ENCODE measurements around the gene TLR4. TPM values are rescaled to one million over a fixed set of nuclear protein-coding genes. Genes with fewer than 3 reads are reported as not detected.

TLR4 gene
- total RNA-seq, 2 experiments from 2014 or later: 4.4 to 10.4 TPM

- no peak overlapping the region for H3K27ac ChIP-seq (ENCODE audit: low read depth, low read length, poor library complexity, severe bottlenecking)
- no peak overlapping the region for H2AFZ ChIP-seq (ENCODE audit: low read length)
- intact Hi-C loops (cut with micrococcal nuclease; ENCODE audit: unreplicated experiment): no loop called here
- DNase-seq (ENCODE audit: low spot score): no peak
- H3K4me1 ChIP-seq (ENCODE audit: insufficient read depth, low read length, poor library complexity, severe bottlenecking): peaks cover under 1% of the 10 kb centered on the region
- no peak for TF ChIP-seq EZH2phosphoT487 (IDR thresholded peaks at IDR 0.05; ENCODE audit: borderline replicate concordance, low read depth, low read length)
- no peak for TF ChIP-seq CTCF (conservative IDR thresholded peaks at IDR 0.05; ENCODE audit: low read length)
- no peaks in the 10 kb centered on the region for H3K9me3 ChIP-seq (ENCODE audit: low read length)
- no peaks in the 10 kb centered on the region for H3K79me2 ChIP-seq (ENCODE audit: insufficient read depth, low read depth, low read length)
- no peak overlapping the region for H3K4me3 ChIP-seq (ENCODE audit: low read depth, low read length, poor library complexity, severe bottlenecking)
- BruUV-seq (replicated peaks): no TSS peak
- H4K20me1 ChIP-seq (ENCODE audit: insufficient read depth, low read length): no peaks in the 10 kb centered on the region
- ChIA-PET POLR2A (interaction anchor here (0.6 to 1.3 kb wide), 7 partner anchors 10 to 819 kb away, joined by 3 to 9 read pairs (median 4); partner anchors contain the start of gene TLR4), CTCF (ENCODE audit: unreplicated experiment) (interaction anchor here (1.0 kb wide), 1 partner anchor 253 kb away, joined by 3 read pairs; no protein-coding TSS in a partner anchor)
- no peak overlapping the region for H3K4me2 ChIP-seq (ENCODE audit: low read length)
- H3K36me3 ChIP-seq (ENCODE audit: insufficient read depth, low read length): no peaks in the 10 kb centered on the region
- H3K9me2 ChIP-seq (ENCODE audit: insufficient read depth, low read length): no peaks in the 10 kb centered on the region
These were observed 21.1 kb upstream of the TLR4 start for GRCh38 chr9:117682955-117683710.

GRCh38 chr9:117687532-117687931 is 16.7 kb upstream of the TLR4 start:
- no peak for TF ChIP-seq EZH2phosphoT487 (IDR thresholded peaks at IDR 0.05; ENCODE audit: borderline replicate concordance, low read depth, low read length)
- TF ChIP-seq CTCF (conservative IDR thresholded peaks at IDR 0.05; ENCODE audit: low read length): no peak
- Histone ChIP-seq H3K9me2 (ENCODE audit: insufficient read depth, low read length) (no peaks in the 10 kb centered on the region), H3K9me3 (ENCODE audit: low read length) (no peaks in the 10 kb centered on the region), H2AFZ (ENCODE audit: low read length) (no peak overlapping the region), H3K4me3 (ENCODE audit: low read depth, low read length, poor library complexity, severe bottlenecking) (no peak overlapping the region), H4K20me1 (ENCODE audit: insufficient read depth, low read length) (no peaks in the 10 kb centered on the region), H3K4me2 (ENCODE audit: low read length) (no peak overlapping the region), H3K36me3 (ENCODE audit: insufficient read depth, low read length) (no peaks in the 10 kb centered on the region), H3K79me2 (ENCODE audit: insufficient read depth, low read depth, low read length) (no peaks in the 10 kb centered on the region), H3K4me1 (ENCODE audit: insufficient read depth, low read length, poor library complexity, severe bottlenecking) (peaks cover 4% of the 10 kb centered on the region), H3K27ac (ENCODE audit: low read depth, low read length, poor library complexity, severe bottlenecking) (no peak overlapping the region)
- no TSS peak for BruUV-seq (replicated peaks)
- DNase-seq (ENCODE audit: low spot score): no peak
- intact Hi-C loops (cut with micrococcal nuclease; ENCODE audit: unreplicated experiment): no loop called here
- ChIA-PET CTCF (ENCODE audit: unreplicated experiment) (no interaction called here), POLR2A (no interaction called here)

GRCh38 chr9:117691367-117691766 is 12.8 kb upstream of the TLR4 start:
- no TSS peak for BruUV-seq (replicated peaks)
- H3K27ac ChIP-seq (ENCODE audit: low read depth, low read length, poor library complexity, severe bottlenecking): no peak overlapping the region
- H3K36me3 ChIP-seq (ENCODE audit: insufficient read depth, low read length): no peaks in the 10 kb centered on the region
- no peak overlapping the region for H3K4me2 ChIP-seq (ENCODE audit: low read length)
- H2AFZ ChIP-seq (ENCODE audit: low read length): no peak overlapping the region
- H4K20me1 ChIP-seq (ENCODE audit: insufficient read depth, low read length): no peaks in the 10 kb centered on the region
- no peaks in the 10 kb centered on the region for H3K79me2 ChIP-seq (ENCODE audit: insufficient read depth, low read depth, low read length)
- no peaks in the 10 kb centered on the region for H3K9me3 ChIP-seq (ENCODE audit: low read length)
- no peak for TF ChIP-seq EZH2phosphoT487 (IDR thresholded peaks at IDR 0.05; ENCODE audit: borderline replicate concordance, low read depth, low read length)
- no peak for TF ChIP-seq CTCF (conservative IDR thresholded peaks at IDR 0.05; ENCODE audit: low read length)
- intact Hi-C loops (cut with micrococcal nuclease; ENCODE audit: unreplicated experiment): no loop called here
- ChIA-PET CTCF (ENCODE audit: unreplicated experiment) (no interaction called here), POLR2A (no interaction called here)
- DNase-seq (ENCODE audit: low spot score): no peak
- H3K9me2 ChIP-seq (ENCODE audit: insufficient read depth, low read length): no peaks in the 10 kb centered on the region
- H3K4me3 ChIP-seq (ENCODE audit: low read depth, low read length, poor library complexity, severe bottlenecking): no peak overlapping the region
- peaks cover 19% of the 10 kb centered on the region for H3K4me1 ChIP-seq (ENCODE audit: insufficient read depth, low read length, poor library complexity, severe bottlenecking)
